Lung microvascular endothelial cell (primary cell): ENCODE measurements around the gene VRK1. TPM values are rescaled to one million over a fixed set of nuclear protein-coding genes. Genes with fewer than 3 reads are reported as not detected.
A peak's percentile ranks its signal among the peaks of the same experiment; 100 is the strongest.
"Not testable (repeated sequence)": the region's sequence is repeated elsewhere in the genome, so short reads cannot be mapped to it uniquely, and the experiment has no call there.

Experiments
- DNase-seq, 2 donors: peaks; one replicate each; pipeline versions ENCODE4 v3.0.0 to v3.0.0-alpha.2; 2010; ENCODE audit warnings: low read depth in 2 of 2
- total RNA-seq: library from RNA; depleted of rRNA; stranded (reverse); fragments of >200 nt; gene quantifications from 2 replicates; pipeline ENCODE4 v1.2.1, GENCODE V29; 2014

The VRK1 gene
- total RNA-seq, 1 donor from 2014 or later, result 38.1 TPM

DNA sequence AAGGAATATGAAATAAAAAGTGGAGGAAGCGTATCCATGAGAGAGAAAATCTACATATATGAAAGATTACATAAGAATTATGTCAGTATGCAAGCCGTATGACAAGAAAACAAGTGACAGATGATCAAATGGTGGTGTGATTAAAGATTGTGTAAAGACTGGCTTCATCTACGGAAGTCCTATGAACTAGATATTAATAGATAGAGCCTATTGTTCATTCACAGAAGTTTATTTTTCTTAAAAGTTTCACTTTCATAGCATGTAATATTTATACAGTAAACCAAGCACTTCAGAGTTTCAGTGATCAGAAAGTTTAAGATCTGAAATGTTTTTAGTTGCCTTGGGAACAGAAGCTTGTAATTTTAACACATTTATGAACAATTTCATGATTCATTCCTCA is 84.5 kb downstream of the VRK1 start:
- DNase-seq, result no peak

DNA sequence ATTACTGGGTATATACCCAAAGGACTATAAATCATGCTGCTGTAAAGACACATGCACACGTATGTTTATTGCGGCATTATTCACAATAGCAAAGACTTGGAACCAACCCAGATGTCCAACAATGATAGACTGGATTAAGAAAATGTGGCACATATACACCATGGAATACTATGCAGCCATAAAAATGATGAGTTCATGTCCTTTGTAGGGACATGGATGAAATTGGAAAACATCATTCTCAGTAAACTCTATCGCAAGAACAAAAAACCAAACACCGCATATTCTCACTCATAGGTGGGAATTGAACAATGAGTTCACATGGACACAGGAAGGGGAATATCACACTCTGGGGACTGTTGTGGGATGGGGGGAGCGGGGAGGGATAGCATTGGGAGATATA is 86.8 kb downstream of the VRK1 start:
- not testable (repeated sequence) for DNase-seq

DNA sequence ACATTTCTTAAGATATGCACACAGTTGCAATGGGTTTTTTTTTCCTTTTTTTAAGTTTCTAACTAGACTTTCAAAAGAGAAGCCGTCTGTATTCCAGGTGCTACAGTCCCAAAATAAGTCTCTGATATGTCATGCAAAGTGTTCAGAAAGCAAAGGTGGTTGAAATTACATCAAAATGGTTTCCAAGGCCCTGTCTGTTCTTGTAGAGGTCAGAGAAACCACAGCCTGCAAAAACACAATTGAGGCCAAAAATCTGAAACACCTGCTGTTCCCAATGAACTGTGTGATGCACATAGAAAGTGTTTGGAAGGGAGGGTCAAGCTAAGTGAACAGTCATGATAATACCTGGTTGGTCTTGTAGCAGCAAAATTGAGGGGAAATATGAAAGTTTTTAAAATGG is 91.0 kb downstream of the VRK1 start:
- DNase-seq, result no peak

DNA sequence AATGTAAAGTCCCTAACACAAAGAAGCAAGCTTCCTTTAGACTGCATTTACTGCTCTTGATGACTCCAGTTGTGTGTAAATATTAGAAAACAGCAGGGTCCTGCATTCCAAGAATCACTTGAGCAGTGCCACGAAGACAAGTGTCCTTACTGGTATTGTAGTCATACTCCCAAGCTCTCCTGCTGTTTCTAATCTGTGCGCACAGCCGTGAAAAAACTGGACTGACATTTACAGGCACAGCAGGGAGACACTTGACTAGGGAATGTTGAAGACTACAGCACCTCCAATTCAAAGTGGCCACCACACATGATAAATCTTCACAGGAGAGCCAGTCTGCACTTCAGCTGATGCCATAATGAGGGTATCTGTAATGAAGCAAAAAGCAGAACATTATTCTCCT is 91.4 kb downstream of the VRK1 start:
- DNase-seq, result no peak

DNA sequence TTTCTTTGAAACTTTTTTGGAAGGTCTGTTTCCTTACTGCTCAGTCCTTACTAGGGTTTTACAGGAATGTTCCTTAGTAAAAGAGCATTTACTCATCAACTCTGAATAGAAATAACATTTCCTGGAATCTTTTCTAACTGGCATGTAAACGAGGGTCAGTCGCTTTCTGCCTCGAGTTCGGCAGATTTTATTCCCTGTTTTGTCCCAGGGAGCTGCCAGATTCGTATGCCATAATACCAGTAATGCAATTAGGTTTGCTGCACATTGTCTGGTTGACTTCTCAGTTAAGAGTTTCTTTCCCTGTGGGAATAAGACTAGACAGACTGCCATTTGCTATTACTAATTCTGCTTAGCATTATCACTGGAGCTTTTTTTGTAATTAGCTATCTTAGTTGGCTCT is 91.9 kb downstream of the VRK1 start:
- no peak for DNase-seq

DNA sequence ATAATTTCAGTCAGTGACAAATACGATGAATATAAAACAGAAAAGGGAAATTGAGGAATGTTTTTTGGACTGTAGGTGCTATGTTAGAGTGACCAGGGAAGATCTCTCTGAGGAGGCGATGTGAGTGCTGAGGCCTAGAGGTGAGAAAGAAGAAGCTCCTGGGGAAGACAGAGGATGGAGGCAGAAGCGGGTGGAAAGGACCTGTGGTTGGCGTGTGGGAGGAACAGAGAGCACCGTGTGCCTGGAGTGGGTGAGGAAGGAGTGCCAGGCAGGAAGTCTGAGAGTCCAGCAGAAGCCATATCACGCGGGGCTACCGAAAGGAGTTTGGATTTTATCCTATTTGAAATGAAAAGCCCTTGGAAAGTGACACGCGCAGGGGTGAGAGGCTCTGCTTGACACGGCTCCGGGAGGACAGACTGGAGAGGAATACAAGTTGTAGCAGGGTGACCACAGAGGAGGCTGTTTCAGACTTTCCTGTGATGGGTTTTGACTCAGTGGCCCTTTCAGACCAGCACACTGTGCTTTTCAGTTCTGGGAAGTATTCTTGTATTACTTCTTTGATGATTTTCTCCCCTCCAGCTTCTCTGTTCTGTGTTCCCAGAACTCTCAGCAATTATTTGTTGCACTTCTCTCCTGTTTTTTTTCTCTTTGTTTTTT is 96.9 kb downstream of the VRK1 start:
- no peak for DNase-seq

DNA sequence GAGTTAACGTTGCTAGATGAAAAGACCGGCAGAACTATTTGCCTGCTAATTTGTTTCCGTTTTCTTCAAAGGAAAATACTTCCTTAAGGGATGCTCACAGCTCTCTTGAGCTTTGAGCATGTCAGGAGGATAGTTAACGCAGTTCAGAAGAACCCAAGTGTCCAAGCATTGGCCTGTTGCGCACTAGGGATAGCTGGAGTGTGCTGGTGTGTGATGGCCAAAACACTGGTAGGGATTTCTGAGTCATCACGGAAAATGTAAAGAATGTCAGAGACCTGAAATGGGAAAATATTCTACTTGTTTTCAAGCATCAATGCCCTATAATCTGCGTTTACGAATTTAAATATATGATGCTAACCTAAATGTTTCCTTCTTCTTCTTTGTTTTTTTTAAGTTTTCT is 97.8 kb downstream of the VRK1 start:
- DNase-seq, result peak in 1 of 2 donors; percentile 26

DNA sequence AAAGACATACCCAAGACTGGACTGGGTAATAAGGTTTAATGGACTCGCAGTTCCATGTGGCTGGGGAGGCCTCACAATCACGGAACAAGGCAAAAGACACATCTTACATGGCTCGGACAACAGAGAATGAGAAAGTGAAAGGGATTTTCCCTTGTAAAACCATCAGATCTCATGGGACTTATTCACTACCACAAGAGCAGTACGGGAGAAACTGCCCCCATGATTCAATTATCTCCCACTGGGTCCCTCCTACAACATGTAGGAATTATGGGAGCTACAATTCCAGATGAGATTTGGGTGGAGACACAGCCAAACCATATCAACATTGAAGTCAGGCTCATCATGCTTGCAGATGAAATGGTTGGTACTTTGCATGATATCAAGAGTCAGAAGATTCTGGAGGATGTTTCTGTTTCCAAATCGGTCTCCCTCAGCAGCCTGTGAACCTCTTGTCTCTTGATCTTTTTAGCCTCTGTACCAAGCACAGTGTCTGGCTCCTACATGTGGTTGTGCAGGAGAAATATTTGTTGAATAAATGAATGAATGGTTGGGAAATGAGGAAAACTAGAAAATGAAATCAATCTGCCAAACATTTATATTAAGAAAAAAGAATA is 98.6 kb downstream of the VRK1 start:
- no peak for DNase-seq

DNA sequence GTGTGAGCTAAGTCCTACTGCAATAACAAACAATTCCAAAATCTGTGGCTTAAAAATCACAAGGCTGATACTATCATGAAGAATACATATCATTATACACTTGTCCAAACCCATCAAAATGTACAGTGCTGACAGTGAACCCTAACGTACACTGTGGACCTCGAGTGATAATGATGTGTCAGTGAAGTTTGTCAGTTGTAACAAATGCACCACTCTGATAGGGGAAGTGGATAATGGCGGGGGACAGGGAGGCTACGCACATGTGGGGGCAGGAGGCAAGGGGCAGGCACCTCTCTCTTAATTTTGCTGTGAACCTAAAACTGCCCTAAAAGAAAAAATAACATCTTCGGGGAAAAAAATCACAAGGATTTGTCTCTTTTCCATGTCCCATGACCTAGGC is 100.0 kb downstream of the VRK1 start:
- DNase-seq, result no peak

DNA sequence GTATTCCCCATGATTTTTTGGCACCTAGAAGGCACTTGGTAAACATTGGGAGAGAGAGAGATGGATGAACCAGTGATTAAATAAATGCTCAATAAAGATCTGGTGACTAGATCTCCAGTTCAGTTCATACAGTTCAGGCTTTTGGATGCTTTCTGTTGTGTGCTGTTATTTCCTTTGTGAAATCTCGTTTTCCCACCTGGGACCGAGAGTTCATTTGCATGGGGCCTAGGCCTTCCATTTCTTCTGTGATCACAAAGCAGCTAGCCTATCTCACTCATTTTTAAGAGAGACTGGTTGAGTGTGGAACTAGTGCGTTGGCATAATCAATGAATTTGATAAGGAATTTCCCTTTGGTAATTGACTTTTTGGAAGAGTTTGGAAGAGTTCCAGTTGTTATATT is 104.0 kb downstream of the VRK1 start:
- DNase-seq, result no peak

DNA sequence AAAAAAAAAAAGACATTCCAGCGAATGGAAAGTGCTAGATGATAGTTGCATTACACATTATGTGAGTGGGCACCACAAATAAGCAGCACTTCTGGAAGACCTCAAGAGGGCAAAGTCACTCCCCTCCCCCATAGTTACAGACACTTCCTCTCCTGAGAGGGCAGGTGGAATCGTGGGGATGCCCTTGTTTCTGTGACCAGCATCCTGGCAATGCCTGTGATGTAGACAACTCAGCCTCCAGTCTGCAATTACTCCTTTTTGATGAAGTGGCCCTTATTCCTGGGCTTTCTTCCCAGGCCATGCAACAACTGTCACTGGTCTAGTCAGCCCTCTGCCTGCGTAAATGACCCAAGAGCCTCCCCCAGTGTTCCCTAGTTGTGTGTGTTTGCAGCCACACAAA is 104.8 kb downstream of the VRK1 start:
- DNase-seq, result no peak

DNA sequence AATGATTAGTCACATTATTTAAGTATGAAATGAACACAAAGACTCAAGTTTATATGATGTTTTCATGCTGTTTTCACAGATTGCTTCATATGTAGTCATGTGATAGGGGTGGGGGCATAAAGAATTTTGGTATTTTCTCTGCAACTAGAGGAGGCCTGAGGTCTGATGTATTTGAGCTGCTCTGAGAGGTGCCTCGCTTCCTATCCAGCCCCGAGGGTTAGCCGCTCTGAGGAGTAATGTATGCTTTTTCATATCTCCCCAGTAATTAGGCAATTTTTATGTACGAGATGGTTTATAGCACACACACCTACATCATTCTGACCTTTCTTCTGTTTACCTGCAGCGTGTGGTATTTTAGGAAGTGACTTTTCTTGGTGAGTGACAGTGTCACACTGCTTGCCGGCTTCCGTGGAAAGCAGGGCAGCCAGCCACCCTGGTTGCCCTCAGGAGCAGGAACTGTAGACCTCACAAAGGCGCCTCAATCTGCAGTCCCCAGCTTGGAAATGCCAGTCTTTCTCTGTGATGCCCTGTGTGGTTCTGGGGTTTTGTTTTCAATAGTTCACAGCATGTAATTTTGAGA is 106.4 kb downstream of the VRK1 start:
- no peak for DNase-seq

DNA sequence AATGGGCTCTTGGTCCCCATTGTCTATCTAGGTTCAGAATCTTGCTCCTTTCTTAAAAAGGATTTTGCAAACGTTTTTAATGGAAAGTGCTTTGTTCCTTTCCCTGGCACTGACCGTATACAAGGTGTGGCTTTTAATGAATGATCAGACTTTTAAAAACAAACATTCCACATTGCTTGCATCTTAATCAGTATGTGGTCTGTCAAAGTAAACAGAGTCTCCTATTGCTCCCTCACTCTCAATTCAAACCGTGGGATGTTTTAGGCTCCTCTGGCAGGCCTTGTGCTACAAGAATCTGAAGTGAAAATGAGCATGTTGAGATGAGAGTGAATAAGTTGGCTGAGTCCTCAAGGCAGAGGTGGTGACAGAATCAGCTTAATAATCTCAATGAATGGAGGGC is 107.0 kb downstream of the VRK1 start:
- no peak for DNase-seq

DNA sequence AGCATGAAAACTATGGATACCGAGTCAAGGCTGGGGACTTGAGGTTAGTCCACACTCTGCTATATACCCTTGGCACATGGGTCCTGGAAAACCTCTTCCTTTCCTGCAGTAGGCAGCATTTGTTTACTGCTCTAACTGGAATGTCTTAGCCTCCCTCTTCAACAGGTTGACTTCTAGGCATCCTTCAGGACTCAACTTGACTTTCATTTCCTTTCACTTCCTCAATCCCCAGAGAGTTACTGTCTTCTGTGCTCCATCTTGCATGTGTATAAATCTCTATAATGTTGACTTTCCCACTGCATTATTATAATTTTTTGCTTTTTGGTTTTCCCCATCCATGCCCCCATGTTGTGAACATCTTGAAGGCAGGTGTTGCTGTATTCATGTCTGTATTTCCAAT is 107.9 kb downstream of the VRK1 start:
- DNase-seq, result no peak

DNA sequence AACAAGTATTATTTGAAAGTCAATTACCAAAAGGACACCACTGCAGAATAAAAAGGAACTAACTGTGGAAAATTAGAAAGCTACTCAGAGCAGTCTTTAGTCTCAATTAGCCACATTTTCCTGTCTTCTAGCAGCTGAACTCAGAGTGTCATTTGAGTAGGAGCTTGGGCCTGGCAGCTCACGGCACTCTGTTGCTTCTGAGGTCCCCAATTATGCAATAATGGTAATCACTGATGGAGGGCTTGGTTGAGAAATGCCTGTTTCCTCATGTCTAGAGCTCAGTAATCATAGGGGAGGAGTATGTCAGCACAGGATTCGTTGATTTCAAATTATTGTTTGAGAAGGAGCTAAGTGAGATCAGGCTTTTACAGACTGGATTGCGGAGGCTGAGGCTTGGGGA is 108.6 kb downstream of the VRK1 start:
- no peak for DNase-seq

DNA sequence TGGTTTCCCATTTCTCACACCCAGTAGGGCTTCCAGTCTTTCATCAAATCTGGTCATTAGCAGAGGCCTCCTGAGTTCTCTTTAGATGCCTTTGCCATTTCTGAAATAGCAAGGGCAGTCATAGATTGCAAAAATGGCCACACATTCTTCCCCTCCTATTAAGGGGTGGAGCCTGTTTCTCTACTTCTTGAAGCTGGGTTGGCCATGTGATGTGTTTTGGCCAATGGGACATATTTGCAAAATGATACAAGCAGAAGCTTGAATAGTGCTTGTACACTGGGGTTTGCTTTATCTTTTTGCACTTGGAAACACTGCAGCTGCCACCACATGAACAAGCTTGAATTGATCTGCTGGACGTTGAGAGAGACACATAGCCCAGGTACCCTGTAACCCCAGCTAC is 109.3 kb downstream of the VRK1 start:
- no peak for DNase-seq

DNA sequence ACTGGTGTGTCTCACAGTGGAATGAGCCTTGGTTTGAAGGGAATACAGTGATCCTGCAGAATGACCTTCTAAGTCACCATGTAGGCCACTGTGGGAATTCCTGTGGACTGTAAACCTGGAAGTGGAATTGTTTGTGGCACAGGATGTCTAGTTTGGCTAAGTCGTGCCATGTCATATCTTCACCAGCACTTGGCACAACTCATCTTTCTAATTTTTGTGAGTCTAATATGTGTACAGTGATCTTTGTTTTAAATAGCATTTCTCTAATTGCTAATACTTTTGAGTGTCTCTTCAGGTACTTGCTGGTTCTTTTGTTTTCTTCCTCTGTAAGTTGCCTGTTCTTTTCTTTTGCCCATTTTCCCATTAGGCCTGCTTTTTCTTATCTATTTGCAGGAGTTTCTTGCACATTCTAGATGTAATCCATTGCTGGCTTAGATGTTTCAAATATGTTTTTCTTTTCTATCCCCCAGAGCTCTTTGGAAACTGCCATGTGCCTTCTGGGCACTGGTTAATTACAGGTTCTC is 112.7 kb downstream of the VRK1 start:
- DNase-seq, result no peak

DNA sequence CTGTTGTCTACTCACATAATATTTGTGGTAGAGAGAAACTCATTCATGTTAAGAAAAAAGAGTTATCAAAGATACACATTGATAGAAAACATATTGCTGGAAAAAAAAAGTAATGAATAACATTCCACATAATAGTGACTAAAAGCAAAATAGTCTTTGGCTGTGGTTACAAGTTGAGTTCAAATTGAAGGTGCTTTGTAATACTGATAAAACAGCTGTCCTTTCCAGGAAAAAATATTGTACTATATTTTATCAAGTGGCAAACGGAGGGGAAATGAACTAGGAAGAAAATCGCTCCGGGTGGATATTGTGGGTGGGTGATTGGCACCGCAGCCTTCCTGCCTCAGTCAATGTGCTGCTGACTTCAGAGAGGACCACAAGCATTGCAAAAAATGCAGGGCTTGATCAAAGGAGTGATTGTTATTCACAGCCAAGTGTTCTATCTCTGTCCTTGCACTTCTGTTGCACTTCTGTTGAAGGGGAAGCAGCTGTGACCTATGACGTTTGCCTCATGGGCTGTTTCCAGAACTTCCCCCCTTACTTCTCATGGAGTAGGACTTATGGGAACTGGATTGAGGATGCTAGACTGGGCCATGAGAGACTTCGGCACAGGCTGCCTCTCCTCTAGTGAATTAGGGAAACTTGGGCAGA is 114.4 kb downstream of the VRK1 start:
- no peak for DNase-seq

DNA sequence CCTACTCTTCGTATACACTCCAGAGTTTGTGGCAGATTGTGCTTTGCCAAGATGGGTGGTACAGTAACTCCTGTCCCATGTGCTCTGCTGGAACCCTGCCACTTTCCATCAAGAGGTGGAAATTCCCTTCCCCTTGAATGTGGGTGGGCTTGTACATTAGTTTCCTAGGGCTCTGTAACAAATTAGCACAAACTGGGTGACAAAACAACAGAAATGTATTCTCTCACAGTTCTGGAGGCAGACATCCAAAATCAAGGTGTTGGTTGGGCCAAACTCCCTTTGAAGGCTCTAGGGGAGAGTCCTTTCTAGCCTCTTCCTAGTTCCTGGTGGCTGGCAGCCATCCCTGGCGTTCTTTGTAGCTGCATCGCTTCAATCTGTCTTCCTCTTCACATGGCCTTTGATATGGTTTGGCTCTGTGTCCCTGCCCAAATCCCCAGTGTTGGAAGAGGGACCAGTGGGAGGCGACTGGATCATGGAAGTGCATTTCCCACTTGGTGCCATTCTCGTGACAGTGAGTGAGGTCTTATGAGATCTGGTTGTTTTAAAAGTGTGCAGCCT is 117.5 kb downstream of the VRK1 start:
- peak in 1 of 2 donors; percentile 2 for DNase-seq

DNA sequence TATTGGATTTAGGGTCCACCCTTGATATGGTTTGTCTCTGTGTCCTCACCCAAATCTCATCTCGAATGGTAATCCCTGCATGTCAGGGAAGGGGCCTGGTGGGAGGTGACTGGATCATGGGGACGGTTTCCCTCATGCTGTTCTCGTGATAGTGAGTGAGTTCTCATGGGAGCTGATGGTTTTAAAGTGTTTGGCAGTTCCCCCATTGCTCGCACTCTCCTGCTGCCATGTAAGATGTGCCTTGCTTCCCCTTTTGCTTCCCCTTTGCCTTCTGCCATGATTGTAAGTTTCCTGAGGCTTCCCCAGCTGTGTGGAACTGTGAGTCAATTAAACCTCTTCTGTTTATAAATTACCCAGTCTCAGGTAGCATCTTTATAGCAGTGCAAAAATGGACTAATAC is 118.3 kb downstream of the VRK1 start:
- DNase-seq, result no peak

DNA sequence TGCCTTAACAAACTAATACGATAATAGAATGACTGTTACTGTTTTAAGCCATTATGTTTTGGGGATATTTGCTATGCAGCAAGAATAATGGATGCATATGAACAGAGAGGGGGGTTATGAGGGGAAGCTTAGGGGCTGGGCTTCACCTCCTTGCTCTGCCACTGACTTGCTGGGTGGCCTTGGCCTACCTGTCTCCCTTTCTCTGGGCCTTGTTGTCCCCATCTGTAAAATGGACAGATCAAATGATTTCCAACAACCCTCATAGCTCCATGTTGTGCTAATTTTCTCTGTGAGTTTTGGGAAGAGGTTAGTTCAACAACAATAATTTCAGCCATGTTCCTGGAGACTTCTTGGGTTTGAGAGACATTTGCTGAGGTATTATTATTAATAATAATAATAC is 119.6 kb downstream of the VRK1 start:
- DNase-seq, result no peak

DNA sequence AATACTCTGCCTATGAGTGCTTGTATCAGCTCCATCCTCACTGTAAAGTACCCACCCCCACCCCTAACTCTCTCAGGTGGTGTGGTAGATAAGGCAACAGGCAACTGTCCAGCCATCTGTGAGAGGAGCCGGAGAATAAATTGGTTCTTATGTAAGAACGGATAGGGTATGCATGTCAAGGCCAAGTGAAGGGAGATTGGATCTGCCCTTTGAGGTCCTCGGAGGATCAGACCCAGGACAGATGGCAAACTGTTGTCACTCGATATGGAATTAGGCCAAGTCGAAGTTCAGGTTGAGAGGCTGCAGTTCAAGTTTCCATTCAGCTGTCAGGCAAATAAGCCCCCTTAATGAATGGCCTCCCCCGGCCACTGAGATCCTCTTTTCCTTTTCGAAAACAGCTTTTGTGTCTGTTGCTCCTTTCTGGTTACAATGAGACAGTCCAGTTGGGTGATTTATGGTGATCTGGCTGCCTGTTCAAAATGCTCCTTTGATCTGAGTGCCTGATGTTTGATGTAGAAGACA is 120.3 kb downstream of the VRK1 start:
- no peak for DNase-seq
